OCI-LY3 (cell line): Measurements from ENCODE around the gene KLRC1.

Source experiments
- EZH2phosphoT487 ChIP-seq: fragments of 200-600 bp; shearing (Covaris generic); IDR thresholded peaks from 2 replicates; pipeline ENCODE4 v1.6.1; 2018; ENCODE audit warnings: antibody characterized with exemption, mixed run types, low read depth
- TF ChIP-seq, protein P1 (sequence below): fragments of 200-600, 300-600 bp; sonication (generic); IDR thresholded peaks from 2 replicates; pipeline ENCODE4 v1.5.1; 2014; ENCODE audit warnings: antibody characterized with exemption, low read length, low read depth

DNA sequence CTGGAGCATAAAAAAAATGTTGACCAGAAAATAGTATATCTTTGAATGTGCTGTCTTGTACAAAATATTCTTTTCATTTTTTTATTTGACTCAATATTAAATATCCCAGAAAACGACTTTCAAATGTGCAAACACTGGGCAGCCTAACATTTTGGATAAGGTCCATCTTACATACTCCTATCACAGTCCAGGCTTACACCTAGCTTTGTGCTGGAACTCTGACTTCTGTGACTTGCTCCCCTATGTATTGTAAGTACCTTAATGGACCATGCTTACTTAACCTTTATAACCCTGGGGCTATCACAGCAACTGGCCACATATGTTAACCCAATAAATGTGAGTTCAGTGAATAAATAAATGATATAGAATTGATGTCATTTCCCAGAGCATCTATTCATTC, 44.9 kb upstream of the KLRC1 start:
- TF ChIP-seq, protein P1, sequence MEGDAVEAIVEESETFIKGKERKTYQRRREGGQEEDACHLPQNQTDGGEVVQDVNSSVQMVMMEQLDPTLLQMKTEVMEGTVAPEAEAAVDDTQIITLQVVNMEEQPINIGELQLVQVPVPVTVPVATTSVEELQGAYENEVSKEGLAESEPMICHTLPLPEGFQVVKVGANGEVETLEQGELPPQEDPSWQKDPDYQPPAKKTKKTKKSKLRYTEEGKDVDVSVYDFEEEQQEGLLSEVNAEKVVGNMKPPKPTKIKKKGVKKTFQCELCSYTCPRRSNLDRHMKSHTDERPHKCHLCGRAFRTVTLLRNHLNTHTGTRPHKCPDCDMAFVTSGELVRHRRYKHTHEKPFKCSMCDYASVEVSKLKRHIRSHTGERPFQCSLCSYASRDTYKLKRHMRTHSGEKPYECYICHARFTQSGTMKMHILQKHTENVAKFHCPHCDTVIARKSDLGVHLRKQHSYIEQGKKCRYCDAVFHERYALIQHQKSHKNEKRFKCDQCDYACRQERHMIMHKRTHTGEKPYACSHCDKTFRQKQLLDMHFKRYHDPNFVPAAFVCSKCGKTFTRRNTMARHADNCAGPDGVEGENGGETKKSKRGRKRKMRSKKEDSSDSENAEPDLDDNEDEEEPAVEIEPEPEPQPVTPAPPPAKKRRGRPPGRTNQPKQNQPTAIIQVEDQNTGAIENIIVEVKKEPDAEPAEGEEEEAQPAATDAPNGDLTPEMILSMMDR: no peak
- no peak for TF ChIP-seq EZH2phosphoT487
